Dendritic cell treated with granulocyte-macrophage colony-stimulating factor and Interleukin-4, amounts not matched to agents 40 ng/mL and 50 ng/mL, for 4 days (primary cell): ENCODE results near the gene GABPB1.

Experiments used
- H3K27ac Mint-ChIP-seq: one replicate; pipeline ENCODE4 v1.8.0; 2022; ENCODE audit warnings: mild to moderate bottlenecking, mixed read lengths
- H3K27me3 Mint-ChIP-seq: one replicate; pipeline ENCODE4 v1.8.0; 2022; ENCODE audit warnings: mild to moderate bottlenecking, mixed read lengths
- H3K36me3 Mint-ChIP-seq: one replicate; pipeline ENCODE4 v1.8.0; 2022; ENCODE audit warnings: low read depth, mixed read lengths
- H3K4me1 Mint-ChIP-seq: one replicate; pipeline ENCODE4 v1.8.0; 2022; ENCODE audit warnings: low read depth, mixed read lengths
- H3K4me3 Mint-ChIP-seq: one replicate; pipeline ENCODE4 v1.8.0; 2022; ENCODE audit warnings: mild to moderate bottlenecking, moderate library complexity, mixed read lengths
- H3K9me3 Mint-ChIP-seq: one replicate; pipeline ENCODE4 v1.8.0; 2022; ENCODE audit warnings: mixed read lengths
- intact Hi-C: fragments of 100-400 bp; cut with micrococcal nuclease; formaldehyde crosslinking; loops from one replicate; pipeline ENCODE4 v1.15.0; 2022

The GABPB1 gene

GRCh38 chr15:50281427-50281826 lies 73.6 kb downstream of the GABPB1 start:
- H3K27me3 Mint-ChIP-seq: no peaks in the 10 kb centered on the region
- no peak overlapping the region for H3K4me3 Mint-ChIP-seq
- H3K27ac Mint-ChIP-seq: no peak overlapping the region
- H3K4me1 Mint-ChIP-seq: peaks cover 6% of the 10 kb centered on the region
- no peaks in the 10 kb centered on the region for H3K9me3 Mint-ChIP-seq
- intact Hi-C loops: no loop called here
- peaks cover 27% of the 10 kb centered on the region for H3K36me3 Mint-ChIP-seq

GRCh38 chr15:50280271-50280670 lies 74.7 kb downstream of the GABPB1 start:
- Mint-ChIP-seq H3K9me3 (no peaks in the 10 kb centered on the region), H3K4me3 (no peak overlapping the region), H3K27ac (no peak overlapping the region), H3K36me3 (peaks cover 21% of the 10 kb centered on the region), H3K27me3 (no peaks in the 10 kb centered on the region), H3K4me1 (peaks cover 6% of the 10 kb centered on the region)
- intact Hi-C loops: no loop called here

- intact Hi-C loops: no loop called here
- H3K9me3 Mint-ChIP-seq: no peaks in the 10 kb centered on the region
- peaks cover 11% of the 10 kb centered on the region for H3K36me3 Mint-ChIP-seq
- H3K27me3 Mint-ChIP-seq: no peaks in the 10 kb centered on the region
- H3K4me1 Mint-ChIP-seq: peaks cover 6% of the 10 kb centered on the region
- H3K4me3 Mint-ChIP-seq: no peak overlapping the region
- H3K27ac Mint-ChIP-seq: peak overlapping the region; percentile 60
Measured at GRCh38 chr15:50278496-50278895, 76.5 kb downstream of the GABPB1 start.

GRCh38 chr15:50277370-50277769 lies 77.6 kb downstream of the GABPB1 start:
- H3K27ac Mint-ChIP-seq: peak overlapping the region; percentile 52
- intact Hi-C loops: no loop called here

GRCh38 chr15:50275908-50276307 lies 79.1 kb downstream of the GABPB1 start:
- H3K9me3 Mint-ChIP-seq: no peaks in the 10 kb centered on the region
- intact Hi-C loops: no loop called here
- peaks cover 6% of the 10 kb centered on the region for H3K4me1 Mint-ChIP-seq
- no peak overlapping the region for H3K27ac Mint-ChIP-seq
- H3K27me3 Mint-ChIP-seq: no peaks in the 10 kb centered on the region
- no peak overlapping the region for H3K4me3 Mint-ChIP-seq
- H3K36me3 Mint-ChIP-seq: peaks cover 8% of the 10 kb centered on the region

More at GRCh38 chr15:50277370-50277769, 77.6 kb downstream of the GABPB1 start:
- Mint-ChIP-seq H3K4me3 (no peak overlapping the region), H3K36me3 (peaks cover 8% of the 10 kb centered on the region), H3K4me1 (peaks cover 6% of the 10 kb centered on the region), H3K9me3 (no peaks in the 10 kb centered on the region), H3K27me3 (no peaks in the 10 kb centered on the region)

GRCh38 chr15:50275091-50275490 lies 79.9 kb downstream of the GABPB1 start:
- Mint-ChIP-seq H3K4me1 (peaks cover 6% of the 10 kb centered on the region), H3K36me3 (no peaks in the 10 kb centered on the region), H3K4me3 (no peak overlapping the region), H3K9me3 (no peaks in the 10 kb centered on the region), H3K27ac (no peak overlapping the region), H3K27me3 (no peaks in the 10 kb centered on the region)
- intact Hi-C loops: no loop called here

- intact Hi-C loops: no loop called here
- H3K27ac Mint-ChIP-seq: no peak overlapping the region
- H3K4me3 Mint-ChIP-seq: no peak overlapping the region
- no peaks in the 10 kb centered on the region for H3K36me3 Mint-ChIP-seq
- H3K4me1 Mint-ChIP-seq: peaks cover 5% of the 10 kb centered on the region
- no peaks in the 10 kb centered on the region for H3K27me3 Mint-ChIP-seq
- H3K9me3 Mint-ChIP-seq: no peaks in the 10 kb centered on the region
Measured at GRCh38 chr15:50267577-50267976, 87.4 kb downstream of the GABPB1 start.

- peaks cover 16% of the 10 kb centered on the region for H3K4me1 Mint-ChIP-seq
- intact Hi-C loops: no loop called here
- no peak within 1 kb of the TSS for H3K4me3 Mint-ChIP-seq
- H3K27ac Mint-ChIP-seq: no peak within 1 kb of the TSS
- no peaks in the 10 kb centered on the region for H3K9me3 Mint-ChIP-seq
- no peaks in the 10 kb centered on the region for H3K36me3 Mint-ChIP-seq
- peaks cover under 1% of the 10 kb centered on the region for H3K27me3 Mint-ChIP-seq
Measured at GRCh38 chr15:50265620-50266019, 89.4 kb downstream of the GABPB1 start, which contains the start of gene HDC. Gene HDC, minus strand, starts transcription at chr15:50265726. Its CDS starts 103 bp downstream, at chr15:50265623.

- Mint-ChIP-seq H3K27me3 (peaks cover 4% of the 10 kb centered on the region), H3K4me3 (no peak overlapping the region), H3K4me1 (peaks cover 32% of the 10 kb centered on the region), H3K9me3 (no peaks in the 10 kb centered on the region), H3K27ac (no peak overlapping the region), H3K36me3 (no peaks in the 10 kb centered on the region)
- intact Hi-C loops: no loop called here
Measured at GRCh38 chr15:50262533-50262932, 92.5 kb downstream of the GABPB1 start.

- intact Hi-C loops: no loop called here
- Mint-ChIP-seq H3K4me3 (no peak overlapping the region), H3K36me3 (no peaks in the 10 kb centered on the region), H3K27me3 (peaks cover 4% of the 10 kb centered on the region), H3K4me1 (peaks cover 32% of the 10 kb centered on the region), H3K27ac (no peak overlapping the region), H3K9me3 (no peaks in the 10 kb centered on the region)
Measured at GRCh38 chr15:50261981-50262380, 93.0 kb downstream of the GABPB1 start.

- Mint-ChIP-seq H3K27me3 (peaks cover 4% of the 10 kb centered on the region), H3K9me3 (no peaks in the 10 kb centered on the region), H3K4me1 (peaks cover 32% of the 10 kb centered on the region), H3K36me3 (no peaks in the 10 kb centered on the region), H3K27ac (no peak overlapping the region), H3K4me3 (no peak overlapping the region)
- intact Hi-C loops: no loop called here
Measured at GRCh38 chr15:50260969-50261496, 94.0 kb downstream of the GABPB1 start.

- Mint-ChIP-seq H3K4me1 (peaks cover 32% of the 10 kb centered on the region), H3K27ac (no peak overlapping the region)
Measured at GRCh38 chr15:50259276-50259675, 95.7 kb downstream of the GABPB1 start.

GRCh38 chr15:50257924-50258323 lies 97.1 kb downstream of the GABPB1 start:
- H3K36me3 Mint-ChIP-seq: no peaks in the 10 kb centered on the region
- H3K4me3 Mint-ChIP-seq: no peak overlapping the region

More at GRCh38 chr15:50259276-50259675, 95.7 kb downstream of the GABPB1 start:
- Mint-ChIP-seq H3K4me3 (no peak overlapping the region), H3K27me3 (peaks cover 4% of the 10 kb centered on the region), H3K9me3 (no peaks in the 10 kb centered on the region), H3K36me3 (no peaks in the 10 kb centered on the region)
- intact Hi-C loops: no loop called here

GRCh38 chr15:50257332-50257731 lies 97.7 kb downstream of the GABPB1 start:
- Mint-ChIP-seq H3K36me3 (no peaks in the 10 kb centered on the region), H3K27me3 (peaks cover 4% of the 10 kb centered on the region), H3K4me1 (peaks cover 25% of the 10 kb centered on the region), H3K27ac (no peak overlapping the region), H3K9me3 (no peaks in the 10 kb centered on the region), H3K4me3 (no peak overlapping the region)
- intact Hi-C loops: no loop called here

More at GRCh38 chr15:50257924-50258323, 97.1 kb downstream of the GABPB1 start:
- H3K9me3 Mint-ChIP-seq: no peaks in the 10 kb centered on the region
- intact Hi-C loops: no loop called here
- H3K27me3 Mint-ChIP-seq: peaks cover 4% of the 10 kb centered on the region
- no peak overlapping the region for H3K27ac Mint-ChIP-seq
- peaks cover 31% of the 10 kb centered on the region for H3K4me1 Mint-ChIP-seq
